ENCODE measurements around the gene HYKK.
"Not testable (repeated sequence)": the region's sequence is repeated elsewhere in the genome, so short reads cannot be mapped to it uniquely, and the experiment has no call there.

Gene HYKK

DNA sequence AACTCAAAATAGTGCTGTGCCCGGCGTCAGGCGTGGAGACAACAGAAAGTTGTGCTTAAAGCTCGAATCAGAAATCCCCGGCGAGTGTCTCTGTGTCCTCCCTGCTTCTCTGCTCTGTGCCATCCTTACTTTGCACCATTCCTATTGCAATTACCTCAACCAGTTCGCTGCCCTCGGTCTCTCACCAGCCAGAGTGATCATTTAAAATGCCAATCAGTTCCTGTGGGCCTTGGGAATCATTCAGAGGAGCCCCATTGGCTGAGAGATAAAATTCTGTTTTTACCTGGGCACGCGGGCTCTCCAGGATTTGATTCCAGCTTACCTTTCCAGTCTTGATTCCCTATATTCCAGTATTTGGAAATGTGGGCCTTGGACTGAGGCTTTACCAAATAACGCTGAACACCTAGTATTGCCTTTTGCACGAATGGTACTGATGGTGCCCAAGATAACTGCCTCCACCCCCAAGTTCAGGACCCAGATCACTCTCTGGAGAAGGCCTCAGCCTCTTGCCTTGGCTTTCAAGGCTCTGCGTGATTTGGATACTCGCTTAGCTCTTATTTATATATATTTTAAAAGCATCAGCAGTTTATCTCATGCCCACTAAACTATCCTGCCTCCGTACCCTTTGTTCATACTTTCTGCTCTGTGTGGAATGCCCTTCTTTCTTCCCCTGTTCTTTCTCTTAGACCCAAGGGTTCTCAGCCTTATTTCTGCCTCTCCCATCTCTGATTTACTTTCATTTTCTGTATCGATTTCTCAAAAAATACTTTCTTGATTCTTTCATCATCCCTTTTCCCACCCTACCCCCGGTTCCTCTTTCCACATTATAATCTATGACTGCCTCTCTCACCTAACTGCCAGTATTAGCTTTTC, 33.7 kb downstream of the HYKK start:
- peak; percentile 63 for DNase-seq

DNA sequence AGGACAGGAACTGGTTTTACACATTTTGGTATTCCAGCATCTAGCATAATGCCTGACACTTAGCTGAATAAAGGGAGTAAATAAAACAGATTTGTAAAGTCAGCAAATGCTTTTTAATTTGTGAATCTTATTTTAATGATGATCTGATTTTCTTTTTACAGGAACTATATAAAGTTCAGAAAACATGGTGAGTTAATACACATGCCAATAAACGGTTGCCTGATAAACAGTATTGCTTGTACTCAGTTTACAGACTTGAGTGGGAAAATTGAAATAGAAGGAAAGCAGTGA, 34.3 kb downstream of the HYKK start:
- no peak for DNase-seq

DNA sequence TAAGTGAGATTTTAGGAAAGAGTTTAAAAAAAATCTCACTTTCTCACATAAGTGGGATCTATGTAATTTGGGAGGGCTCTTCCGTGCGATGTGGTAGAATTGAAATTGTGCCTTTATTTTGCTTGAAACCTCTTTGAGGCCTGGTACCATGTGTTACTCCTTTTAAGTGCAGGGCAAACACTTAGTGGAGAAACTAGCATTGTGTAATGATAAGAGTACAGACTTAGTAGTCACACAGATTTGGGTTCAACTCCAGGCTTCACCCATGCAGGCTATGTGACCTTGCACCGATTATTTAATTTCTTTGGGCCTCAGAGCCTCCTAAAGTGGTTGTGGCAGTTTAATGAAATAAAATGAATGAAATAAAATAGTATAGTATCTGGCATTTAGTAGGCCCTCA, 35.3 kb downstream of the HYKK start:
- DNase-seq, result no peak

DNA sequence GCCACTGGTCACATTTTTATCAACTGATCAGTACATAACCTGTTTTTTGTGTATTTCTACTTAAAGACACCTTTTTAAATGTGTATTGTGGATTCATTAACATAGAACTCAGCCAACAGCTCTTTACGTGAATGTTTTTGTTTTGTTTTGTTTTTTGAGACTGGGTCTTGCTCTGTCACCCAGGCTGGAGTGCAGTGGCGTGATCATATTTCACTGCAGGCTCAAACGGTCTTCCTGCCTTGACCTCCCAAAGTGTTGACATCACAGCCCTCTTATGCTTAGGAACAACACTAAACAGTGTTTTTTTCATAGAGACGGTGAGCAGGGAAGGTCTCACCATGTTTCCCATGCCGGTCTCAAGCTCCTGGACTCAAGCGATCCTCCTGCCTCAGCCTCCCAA, 42.8 kb downstream of the HYKK start:
- no peak for DNase-seq

DNA sequence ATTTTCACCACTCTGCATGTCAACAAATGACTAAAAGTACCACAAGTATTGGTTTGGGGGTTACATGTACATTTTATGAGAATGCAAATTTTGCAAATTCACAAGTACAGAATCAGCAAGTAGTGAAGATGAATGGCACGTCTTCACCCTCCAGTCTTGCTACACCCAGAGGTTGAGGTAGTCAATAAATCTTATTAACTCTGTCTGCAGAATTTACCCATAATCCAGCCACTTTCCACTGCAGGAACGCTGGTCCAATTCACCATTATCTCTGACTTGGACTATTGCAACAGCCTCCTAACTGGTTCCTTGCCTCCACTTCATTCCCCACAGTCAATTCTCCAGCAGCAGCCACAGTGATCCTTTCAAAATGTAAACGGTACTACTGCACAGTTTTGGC, 43.4 kb downstream of the HYKK start:
- no peak for DNase-seq

DNA sequence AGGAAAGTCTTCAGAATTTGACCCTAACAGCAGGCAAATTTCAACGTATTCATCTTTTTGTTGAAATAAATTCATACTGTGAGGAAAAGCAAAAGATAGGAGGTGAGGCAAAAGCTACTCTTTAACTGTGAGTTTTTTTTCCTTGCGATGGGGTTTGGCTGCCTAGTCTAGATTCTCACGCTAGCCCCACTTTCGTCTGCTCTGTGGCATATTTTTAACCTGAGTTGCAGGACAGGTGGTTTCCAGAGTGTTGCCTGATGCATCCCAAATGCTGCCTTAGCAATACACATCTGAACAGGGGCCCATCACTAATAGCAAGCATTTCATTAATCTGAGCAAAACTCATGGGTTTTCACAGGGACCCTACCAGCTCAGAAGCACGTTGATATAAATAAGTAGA, 44.5 kb downstream of the HYKK start:
- DNase-seq, result no peak

DNA sequence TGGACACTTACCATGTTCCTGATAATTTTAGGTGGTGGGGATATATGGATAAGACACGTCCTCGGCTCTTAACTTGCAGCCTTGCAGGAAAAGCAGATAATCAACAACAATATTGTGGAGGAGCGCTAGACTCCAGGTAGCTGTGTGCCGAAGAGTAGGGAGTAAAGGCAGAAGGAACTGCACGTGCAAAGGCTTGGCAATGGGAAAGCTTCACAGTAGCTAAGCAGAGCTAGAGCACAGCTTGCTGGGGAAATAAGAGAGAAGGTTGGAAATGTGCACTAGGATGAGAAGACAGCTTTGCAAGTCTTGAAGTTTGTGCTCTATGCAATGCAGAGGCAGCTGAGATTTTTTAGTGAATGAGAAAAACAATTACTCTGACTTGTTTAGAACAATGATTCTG, 45.2 kb downstream of the HYKK start:
- DNase-seq, result no peak

DNA sequence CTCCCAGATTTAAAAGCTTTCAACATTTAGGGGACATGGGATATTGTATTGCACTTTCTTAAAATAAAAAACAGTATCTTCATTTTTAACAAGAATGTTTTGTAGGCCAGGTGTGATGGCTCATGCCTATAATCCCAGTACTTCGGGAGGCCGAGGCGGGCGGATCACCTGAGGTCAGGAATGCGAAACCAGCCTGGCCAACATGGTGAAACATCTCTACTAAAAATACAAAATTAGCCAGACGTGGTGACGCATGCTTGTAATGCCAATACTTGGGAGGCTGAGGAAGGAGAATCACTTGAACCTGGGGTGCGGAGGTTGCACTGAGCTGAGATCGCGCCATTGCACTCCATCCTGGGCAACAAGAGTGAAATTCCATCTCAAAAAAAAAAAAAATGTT, 52.8 kb downstream of the HYKK start:
- DNase-seq, result not testable (repeated sequence)

DNA sequence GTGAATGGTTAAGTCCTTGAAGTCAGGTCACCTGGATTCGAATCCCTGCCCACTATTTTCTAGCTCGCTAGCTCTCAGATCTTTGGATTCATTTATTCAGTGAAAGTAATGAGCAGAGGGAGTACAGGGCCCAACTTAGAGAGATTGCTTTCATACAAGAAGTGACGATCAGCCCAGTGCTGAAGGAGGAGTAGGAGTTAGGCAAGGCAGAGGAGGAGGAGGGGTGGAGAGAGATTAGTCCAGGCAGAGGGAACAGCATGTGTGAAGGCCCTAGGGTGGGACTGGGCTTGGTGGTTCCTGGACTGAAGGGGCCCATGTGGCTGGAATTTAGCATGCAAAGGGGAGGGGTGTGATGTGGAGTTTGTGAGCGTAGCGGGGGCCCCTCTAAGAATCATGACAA, 54.1 kb downstream of the HYKK start:
- DNase-seq, result no peak

DNA sequence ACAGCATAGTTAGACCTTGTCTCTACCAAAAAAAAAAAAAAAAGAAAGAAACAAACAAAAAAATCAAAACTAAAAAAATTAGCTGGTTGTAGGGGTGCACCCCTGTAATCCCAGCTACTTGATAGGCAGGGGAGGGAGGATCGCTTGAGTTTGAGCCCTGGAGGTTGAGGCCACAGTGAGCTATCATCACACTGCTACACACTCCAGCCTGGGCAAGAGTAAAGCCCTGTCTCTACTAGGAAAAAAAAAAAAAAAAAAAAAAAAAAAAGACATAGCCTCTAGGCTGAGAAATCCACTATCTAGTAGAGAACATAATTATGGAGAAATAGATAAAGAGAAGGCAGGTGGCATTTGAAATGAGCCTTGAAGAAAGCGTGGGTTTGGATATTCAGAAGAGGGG, 55.7 kb downstream of the HYKK start:
- no peak for DNase-seq

DNA sequence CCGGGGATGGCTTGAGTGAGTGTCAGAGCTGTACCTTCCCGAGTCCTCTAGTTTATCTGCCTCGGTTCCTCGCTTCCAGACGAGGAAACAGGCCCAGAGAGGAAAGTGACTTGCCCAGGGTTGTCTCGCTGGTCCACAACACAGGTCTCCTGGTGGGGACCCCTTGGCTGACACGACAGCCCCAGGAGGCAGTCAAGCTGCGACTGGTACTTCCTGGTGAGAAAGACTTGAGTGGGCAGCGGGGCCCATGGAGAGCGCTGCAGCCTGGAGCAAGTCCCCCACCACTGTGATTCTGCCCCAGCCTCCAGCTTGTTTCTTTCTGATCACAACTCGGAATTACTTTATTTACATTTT, 57.3 kb downstream of the HYKK start:
- no peak for DNase-seq

DNA sequence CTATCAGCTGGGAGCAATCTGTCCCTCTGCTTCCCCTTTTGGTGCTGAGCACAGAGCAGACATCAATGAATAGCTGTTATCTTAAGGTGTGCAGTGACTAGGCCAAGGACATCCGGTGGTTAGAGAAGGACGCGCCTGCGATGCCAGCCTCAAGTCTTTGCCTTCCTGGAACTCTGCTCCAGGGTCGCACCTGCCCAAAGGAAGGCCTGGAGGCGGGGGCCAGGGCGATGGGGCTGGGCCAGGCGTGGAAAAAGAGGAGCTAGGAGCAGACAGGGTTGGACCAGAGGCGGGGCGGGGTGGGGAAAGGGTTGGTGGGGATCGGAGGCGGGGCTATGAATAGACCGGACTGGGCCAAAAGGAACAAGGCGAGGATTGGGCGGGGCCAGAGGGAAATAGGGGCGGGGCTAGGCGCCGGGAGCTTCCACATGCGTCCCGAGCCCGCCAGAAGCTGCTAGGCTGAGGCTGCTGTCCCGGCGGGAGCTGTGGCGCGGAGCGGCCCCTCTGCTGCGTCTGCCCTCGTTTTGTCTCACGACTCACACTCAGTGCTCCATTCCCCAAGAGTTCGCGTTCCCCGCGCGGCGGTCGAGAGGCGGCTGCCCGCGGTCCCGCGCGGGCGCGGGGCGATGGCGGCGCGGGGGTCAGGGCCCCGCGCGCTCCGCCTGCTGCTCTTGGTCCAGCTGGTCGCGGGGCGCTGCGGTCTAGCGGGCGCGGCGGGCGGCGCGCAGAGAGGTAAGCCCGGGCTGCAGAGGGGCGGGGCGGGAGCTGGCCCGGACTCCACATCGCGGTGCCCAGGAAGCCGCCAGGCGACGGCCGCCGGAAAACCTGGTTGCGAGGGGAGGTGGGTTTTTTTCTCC, 57.9 kb downstream of the HYKK start, which contains the start of gene CHRNA5:
Gene CHRNA5 (plus strand): TSS at position 424 of the 854 bp plus-strand sequence. CDS start 200 bp downstream, at position 624.
- peak; percentile 92 for DNase-seq

DNA sequence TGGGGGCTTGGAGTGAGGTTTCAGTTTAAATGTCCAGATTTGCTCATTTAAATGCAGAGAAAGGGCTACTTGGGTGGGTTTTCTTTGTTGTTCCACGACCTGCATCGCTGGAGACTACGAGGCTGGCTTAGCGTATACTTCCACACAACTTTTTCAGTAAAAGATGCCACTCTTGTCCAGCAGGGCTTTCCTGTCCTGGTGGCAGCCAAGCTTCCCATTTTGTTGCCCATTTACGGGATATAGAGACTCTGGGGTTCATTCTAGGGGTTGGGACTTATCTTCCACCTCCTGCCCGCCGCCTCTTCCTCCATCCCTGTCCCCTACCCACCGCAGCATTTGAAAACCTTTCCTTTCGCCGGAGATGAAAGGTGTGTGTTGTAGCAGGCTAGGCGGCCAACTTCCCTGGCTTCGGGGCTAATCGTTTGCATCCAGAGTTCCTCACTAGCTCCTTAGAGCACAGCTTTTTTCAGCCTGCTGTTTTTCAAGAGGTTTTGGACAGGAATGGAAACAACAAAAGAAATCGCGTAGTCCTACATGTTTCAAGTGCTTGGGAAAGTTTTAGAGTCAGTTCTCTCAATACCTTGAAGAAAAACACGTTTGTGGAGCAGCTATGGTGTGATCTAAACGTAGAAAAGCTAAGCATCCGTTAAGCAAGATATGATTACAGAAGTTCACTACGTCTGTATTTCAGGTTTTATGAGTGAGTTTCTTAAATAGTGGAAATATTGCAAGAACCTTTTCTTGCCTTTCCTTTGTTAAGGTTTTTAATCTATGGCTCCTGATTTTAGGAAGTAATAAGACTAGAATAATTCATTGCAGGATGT, 58.8 kb downstream of the HYKK start:
- no peak for DNase-seq

DNA sequence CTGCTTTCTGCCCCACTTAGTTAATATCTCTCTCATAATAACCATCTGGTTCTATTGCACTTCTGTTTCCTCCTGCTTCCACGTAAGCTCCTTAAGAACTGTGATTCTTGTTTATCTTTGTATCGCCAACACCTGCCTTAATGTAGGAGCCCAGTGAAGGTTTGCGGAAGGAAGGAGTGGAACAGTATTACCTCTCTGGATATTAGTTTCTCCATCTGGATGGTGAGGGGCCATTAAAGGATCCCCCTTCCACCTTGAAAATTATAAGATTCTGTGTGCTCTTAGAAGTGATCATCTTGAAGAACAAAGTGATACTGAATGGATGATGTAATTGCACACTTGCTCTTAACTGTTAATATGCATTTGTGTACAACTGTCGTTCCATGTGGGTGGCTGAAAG, 60.2 kb downstream of the HYKK start:
- no peak for DNase-seq

DNA sequence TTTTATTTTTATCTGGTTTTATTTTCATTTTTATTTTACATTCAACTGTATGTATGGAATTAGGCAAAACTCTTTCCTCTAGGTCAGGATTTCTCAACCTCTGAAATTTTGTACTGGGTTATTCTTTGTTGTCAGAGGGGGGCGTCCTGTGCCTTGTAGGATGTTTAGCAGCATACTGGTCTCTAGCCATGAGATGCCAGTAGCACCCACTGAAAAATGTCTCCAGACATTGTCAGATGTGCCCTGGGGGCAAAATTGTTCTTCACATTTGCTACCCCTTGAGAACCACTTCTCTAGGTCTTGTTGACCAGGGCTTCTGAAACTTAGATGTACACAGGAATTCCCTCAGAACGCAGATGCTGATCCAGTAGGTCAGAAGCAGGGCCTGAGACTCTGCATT, 63.3 kb downstream of the HYKK start:
- no peak for DNase-seq

DNA sequence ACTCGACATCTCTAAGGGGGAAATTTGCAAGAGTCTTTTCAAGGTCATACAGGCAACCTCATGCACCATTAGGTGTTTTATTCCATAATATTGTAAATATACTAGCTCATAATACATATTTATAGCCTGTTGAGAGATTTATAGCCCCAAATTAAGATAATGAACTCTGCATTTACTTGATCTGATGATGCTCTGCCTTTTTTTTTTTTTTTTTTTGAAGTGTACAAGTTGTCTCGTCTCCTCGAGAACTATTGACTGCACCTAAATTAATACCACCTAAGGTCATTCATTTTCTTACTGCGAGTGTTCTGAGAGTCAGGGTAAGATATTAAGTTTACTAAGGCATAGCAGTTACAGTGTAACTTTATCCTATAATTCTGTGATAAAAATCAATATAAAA, 64.0 kb downstream of the HYKK start:
- no peak for DNase-seq

DNA sequence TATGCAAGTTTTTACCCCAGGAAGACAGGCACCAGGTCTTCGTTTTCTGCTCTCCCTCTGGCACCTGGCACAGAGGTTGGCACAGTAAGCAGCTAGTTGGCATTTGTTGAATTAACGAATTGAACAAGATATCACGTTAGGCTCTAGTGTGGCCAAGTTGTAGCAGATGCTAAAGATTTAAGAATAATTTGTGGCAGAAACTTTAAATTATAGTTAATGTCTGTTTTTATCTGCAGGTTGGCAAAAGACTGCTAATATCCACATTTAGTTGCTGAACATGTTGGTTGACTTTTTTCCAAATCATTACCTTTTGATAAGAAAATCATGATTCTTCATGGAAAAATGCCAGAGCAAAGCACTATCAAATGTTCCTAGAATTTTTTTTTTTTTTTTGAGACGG, 66.0 kb downstream of the HYKK start:
- DNase-seq, result no peak

DNA sequence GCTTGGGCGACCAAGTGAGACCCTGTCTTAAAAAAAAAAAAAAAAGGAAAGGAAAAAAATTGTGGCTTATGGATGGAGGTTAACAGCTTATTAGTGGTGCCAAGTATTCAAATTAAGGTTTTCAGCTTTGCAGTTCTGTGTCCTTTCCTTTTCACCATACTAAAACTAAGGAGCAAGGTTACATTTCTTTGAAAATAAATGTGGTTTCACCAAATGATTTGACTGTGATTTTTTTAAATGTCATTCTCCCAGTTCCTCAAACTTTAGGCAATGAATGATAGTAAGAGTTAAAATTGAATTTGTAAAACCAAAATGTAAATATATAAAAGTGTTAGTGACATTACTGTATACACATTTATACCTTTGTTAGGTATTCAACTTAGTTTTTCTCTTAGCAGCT, 67.6 kb downstream of the HYKK start:
- no peak for DNase-seq
